LNCaP clone FGC (cell line): ENCODE results near the gene CLCN6.

Experiments used
- DNase-seq: peaks from one replicate; pipeline ENCODE4 v3.0.0-alpha.2; 2011; ENCODE audit warnings: low read depth
- H3K4me3 ChIP-seq: 2 replicates; pipeline ENCODE4 v1.5.1; 2011; ENCODE audit warnings: mild to moderate bottlenecking, low read depth, low read length, control low read depth
- CTCF ChIP-seq: IDR thresholded peaks from 2 replicates; pipeline ENCODE4 v1.5.1; 2012; ENCODE audit warnings: mild to moderate bottlenecking; ENCODE audit not compliant: control insufficient read depth, insufficient read depth; ENCODE audit errors: extremely low read depth

The CLCN6 gene

GRCh38 chr1:11764519-11764918 lies 41.5 kb upstream of the CLCN6 start:
- TF ChIP-seq CTCF, result no peak
- no peak overlapping the region for H3K4me3 ChIP-seq
- no peak for DNase-seq

- H3K4me3 ChIP-seq, result no peak overlapping the region
- no peak for TF ChIP-seq CTCF
- DNase-seq, result no peak
Observed at GRCh38 chr1:11765661-11766428, 40.1 kb upstream of the CLCN6 start.

GRCh38 chr1:11766429-11766776 lies 39.6 kb upstream of the CLCN6 start:
- DNase-seq, result no peak
- TF ChIP-seq CTCF, result no peak
- H3K4me3 ChIP-seq, result no peak overlapping the region

GRCh38 chr1:11767922-11768704 lies 37.9 kb upstream of the CLCN6 start:
- DNase-seq, result no peak
- no peak for TF ChIP-seq CTCF
- H3K4me3 ChIP-seq, result no peak overlapping the region

- no peak overlapping the region for H3K4me3 ChIP-seq
- no peak for DNase-seq
- TF ChIP-seq CTCF, result no peak
Observed at GRCh38 chr1:11768821-11769220, 37.2 kb upstream of the CLCN6 start.

- TF ChIP-seq CTCF, result no peak
- no peak for DNase-seq
- H3K4me3 ChIP-seq, result no peak overlapping the region
Observed at GRCh38 chr1:11769274-11769673, 36.7 kb upstream of the CLCN6 start.

GRCh38 chr1:11770011-11770410 lies 36.0 kb upstream of the CLCN6 start:
- H3K4me3 ChIP-seq, result no peak overlapping the region
- TF ChIP-seq CTCF, result no peak
- no peak for DNase-seq
